Measurements from ENCODE around the gene PDAP1.
A peak's percentile ranks its signal among the peaks of the same experiment; 100 is the strongest.
"Not testable (repeated sequence)": the region's sequence is repeated elsewhere in the genome, so short reads cannot be mapped to it uniquely, and the experiment has no call there.

The PDAP1 gene

DNA sequence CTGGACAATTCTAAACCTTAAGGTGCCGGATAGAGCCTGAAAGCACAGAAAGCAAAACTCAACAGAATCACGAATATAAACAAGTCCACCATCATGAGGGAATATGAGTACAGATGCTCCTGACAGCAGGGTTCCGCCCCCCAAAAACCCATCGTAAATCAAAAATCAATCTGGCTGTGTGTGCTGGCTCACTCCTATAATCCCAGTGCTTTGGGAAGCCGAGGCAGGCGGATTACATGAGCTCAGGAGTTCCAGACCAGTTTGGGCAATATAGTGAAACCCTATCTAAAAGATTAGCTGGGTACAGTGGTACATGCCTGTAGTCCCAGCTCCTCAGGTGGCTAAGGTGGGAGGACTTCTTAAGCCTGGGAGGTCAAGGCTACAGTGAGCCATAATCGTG, 12.6 kb upstream of the PDAP1 start:
- no peaks in the 10 kb centered on the region for H3K27me3 ChIP-seq
- H3K9me3 ChIP-seq: no peaks in the 10 kb centered on the region
- H3K4me1 ChIP-seq: no peaks in the 10 kb centered on the region
- intact Hi-C loops (cut with DNase I; ENCODE audit: low total_unique reads): no loop called here
- H3K27ac ChIP-seq: no peak overlapping the region
- TF ChIP-seq CTCF (IDR thresholded peaks at IDR 0.05): no peak
- H3K36me3 ChIP-seq: peaks cover 69 to 99% (median 72%) of the 10 kb centered on the region in 3 donors
- DNase-seq: no peak
- H3K4me3 ChIP-seq: no peak overlapping the region

GRCh38 chr7:99420213-99420612, 11.8 kb upstream of the PDAP1 start:
- DNase-seq: no peak
- H3K9me3 ChIP-seq: no peaks in the 10 kb centered on the region
- peaks cover 68 to 99% (median 75%) of the 10 kb centered on the region in 3 donors for H3K36me3 ChIP-seq
- H3K4me1 ChIP-seq: peaks cover 0 to 2% (median 0%) of the 10 kb centered on the region in 4 donors
- no peak overlapping the region for H3K27ac ChIP-seq
- no peaks in the 10 kb centered on the region for H3K27me3 ChIP-seq
- TF ChIP-seq CTCF (IDR thresholded peaks at IDR 0.05): no peak
- H3K4me3 ChIP-seq: no peak overlapping the region
- intact Hi-C loops (cut with DNase I; ENCODE audit: low total_unique reads): no loop called here

DNA sequence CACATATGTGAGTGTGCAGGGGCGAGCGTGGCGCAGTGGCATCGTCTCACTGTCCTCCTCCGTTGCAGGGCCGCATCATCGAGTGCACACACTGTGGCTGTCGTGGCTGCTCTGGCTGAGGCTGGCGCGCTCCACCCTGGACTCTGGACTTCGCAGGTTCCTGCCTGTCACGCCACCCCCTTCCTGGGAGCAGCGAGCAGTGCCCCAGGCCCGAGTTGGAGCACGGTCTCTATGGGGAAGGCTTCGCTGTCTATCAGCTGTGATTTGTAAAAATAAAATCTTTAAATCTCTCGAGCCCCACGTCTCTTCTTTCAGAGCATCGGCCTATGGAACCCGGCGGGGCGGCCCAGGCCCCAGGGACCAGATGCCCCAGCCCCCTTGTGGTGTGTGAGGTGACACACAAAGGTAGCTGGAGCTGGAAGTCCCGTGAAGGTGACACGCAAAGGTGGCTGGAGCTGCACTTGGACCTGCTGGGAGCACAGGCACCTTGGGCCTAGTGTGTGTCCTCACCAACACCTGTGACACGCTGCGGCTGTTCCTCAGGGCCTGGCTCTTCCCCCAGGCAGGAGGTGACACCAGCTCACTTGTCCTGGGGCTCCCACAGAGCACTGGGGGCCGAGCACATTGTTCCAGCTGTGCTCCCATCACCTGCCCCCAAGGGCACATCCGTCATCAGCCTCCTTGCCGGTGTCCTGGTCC, 11.1 kb upstream of the PDAP1 start:
- H3K36me3 ChIP-seq: peaks cover 66 to 99% (median 75%) of the 10 kb centered on the region in 3 donors
- H3K4me1 ChIP-seq: peaks cover 0 to 6% (median 0%) of the 10 kb centered on the region in 4 donors
- no peak overlapping the region for H3K27ac ChIP-seq
- no peaks in the 10 kb centered on the region for H3K9me3 ChIP-seq
- TF ChIP-seq CTCF (IDR thresholded peaks at IDR 0.05): no peak
- no peaks in the 10 kb centered on the region for H3K27me3 ChIP-seq
- intact Hi-C loops (cut with DNase I; ENCODE audit: low total_unique reads): loop anchor here (10.0 kb wide), 1 partner anchor 385 kb away; no protein-coding TSS in a partner anchor
- no peak for DNase-seq
- no peak overlapping the region for H3K4me3 ChIP-seq

GRCh38 chr7:99418260-99418659, 9.9 kb upstream of the PDAP1 start:
- H3K9me3 ChIP-seq: no peaks in the 10 kb centered on the region
- no peak overlapping the region for H3K4me3 ChIP-seq
- H3K36me3 ChIP-seq: peaks cover 58 to 97% (median 76%) of the 10 kb centered on the region in 3 donors
- intact Hi-C loops (cut with DNase I; ENCODE audit: low total_unique reads): loop anchor here (10.0 kb wide), 1 partner anchor 383 kb away; no protein-coding TSS in a partner anchor
- no peaks in the 10 kb centered on the region for H3K27me3 ChIP-seq
- H3K27ac ChIP-seq: no peak overlapping the region
- no peak for TF ChIP-seq CTCF (IDR thresholded peaks at IDR 0.05)
- no peak for DNase-seq
- H3K4me1 ChIP-seq: peaks cover 0 to 6% (median 0%) of the 10 kb centered on the region in 4 donors

GRCh38 chr7:99415513-99416127, 7.2 kb upstream of the PDAP1 start:
- not testable (repeated sequence) for H3K4me1 ChIP-seq, H3K4me3 ChIP-seq, H3K27me3 ChIP-seq, H3K9me3 ChIP-seq
- DNase-seq: peak; percentile 64 to 83
- Histone ChIP-seq H3K36me3 (peaks cover 80 to 98% (median 98%) of the 10 kb centered on the region in 3 donors), H3K27ac (peak overlapping the region in 1 of 2 donors; percentile 33)
- TF ChIP-seq CTCF (IDR thresholded peaks at IDR 0.05): peak; percentile 53 to 72
- intact Hi-C loops (cut with DNase I; ENCODE audit: low total_unique reads): loop anchor here (10.0 kb wide), 1 partner anchor 381 kb away; no protein-coding TSS in a partner anchor

Data from tibial artery (tissue), 4 donors.